ENCODE data around the gene COL6A3. TPM values are rescaled to one million over a fixed set of nuclear protein-coding genes. Genes with fewer than 3 reads are reported as not detected.

COL6A3 gene
- total RNA-seq, 2 experiments from 2014 or later, result 0.19 to 0.45 TPM

GRCh38 chr2:237403024-237403882 lies 10.7 kb downstream of the COL6A3 start:
- Mint-ChIP-seq H3K4me1 (no peaks in the 10 kb centered on the region), H3K9me3 (no peaks in the 10 kb centered on the region), H3K36me3 (no peaks in the 10 kb centered on the region), H3K27ac (no peak overlapping the region), H3K4me3 (no peak overlapping the region), H3K27me3 (peaks cover 2% of the 10 kb centered on the region)
- DNase-seq (no peak), ATAC-seq (ENCODE audit: low read depth) (no peak)
- POLR2A ChIA-PET, result no interaction called here

DNA sequence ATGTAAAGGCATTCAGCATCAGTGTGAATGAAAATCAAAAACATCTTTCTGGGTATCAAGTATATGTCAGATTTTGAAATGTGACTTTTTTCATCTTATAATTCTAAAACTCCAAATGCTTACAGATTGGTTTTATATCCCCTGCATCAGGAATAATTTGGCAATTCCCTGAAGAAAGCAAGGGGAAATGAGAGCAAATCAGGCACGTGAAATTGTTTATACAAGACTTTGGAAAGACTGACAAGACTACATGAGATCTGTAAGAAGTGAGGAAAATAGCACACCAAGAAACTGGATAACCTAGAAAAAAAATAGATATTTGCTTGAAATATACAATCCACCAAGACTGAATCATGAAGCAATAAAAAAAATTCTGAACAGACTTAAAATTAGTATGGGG lies 13.8 kb downstream of the COL6A3 start:
- Mint-ChIP-seq H3K9me3 (no peaks in the 10 kb centered on the region), H3K4me3 (no peak overlapping the region), H3K4me1 (no peaks in the 10 kb centered on the region), H3K27ac (no peak overlapping the region), H3K27me3 (no peaks in the 10 kb centered on the region), H3K36me3 (no peaks in the 10 kb centered on the region)
- DNase-seq (no peak), ATAC-seq (ENCODE audit: low read depth) (no peak)
- POLR2A ChIA-PET, result no interaction called here

DNA sequence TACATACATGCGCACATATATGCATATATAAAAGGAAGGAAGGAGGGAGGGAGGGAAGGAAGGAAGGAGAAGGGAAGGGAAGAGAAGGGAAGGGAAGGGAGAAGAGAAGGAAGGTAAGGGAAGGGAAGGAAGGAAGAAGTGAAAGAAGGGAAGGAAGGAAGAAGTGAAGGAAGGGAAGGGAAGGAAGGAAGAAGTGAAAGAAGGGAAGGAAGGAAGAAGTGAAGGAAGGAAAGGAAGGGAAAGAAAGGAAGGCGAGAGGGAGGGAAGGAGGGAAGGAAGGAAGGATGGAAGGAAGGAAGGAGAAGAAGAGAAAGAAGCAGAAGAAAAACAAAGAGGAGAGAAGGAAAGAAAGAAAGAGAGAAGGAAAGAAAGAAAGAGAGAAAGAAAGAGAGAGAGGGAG lies 16.9 kb downstream of the COL6A3 start:
- Mint-ChIP-seq H3K27me3 (peaks cover 2% of the 10 kb centered on the region), H3K36me3 (no peaks in the 10 kb centered on the region), H3K27ac (no peak overlapping the region), H3K4me3 (no peak overlapping the region), H3K9me3 (no peaks in the 10 kb centered on the region), H3K4me1 (no peaks in the 10 kb centered on the region)
- POLR2A ChIA-PET, result no interaction called here
- DNase-seq (no peak), ATAC-seq (ENCODE audit: low read depth) (no peak)

- no peaks in the 10 kb centered on the region for H3K9me3 Mint-ChIP-seq
- ATAC-seq (ENCODE audit: low read depth) (no peak), DNase-seq (no peak)
- no peaks in the 10 kb centered on the region for H3K4me1 Mint-ChIP-seq
- H3K36me3 Mint-ChIP-seq, result no peaks in the 10 kb centered on the region
- no peak overlapping the region for H3K4me3 Mint-ChIP-seq
- POLR2A ChIA-PET, result no interaction called here
- no peak overlapping the region for H3K27ac Mint-ChIP-seq
- H3K27me3 Mint-ChIP-seq, result peaks cover 2% of the 10 kb centered on the region
Observed at GRCh38 chr2:237393523-237393922, 20.4 kb downstream of the COL6A3 start.

GRCh38 chr2:237392186-237392585 lies 21.8 kb downstream of the COL6A3 start:
- Mint-ChIP-seq H3K9me3 (no peaks in the 10 kb centered on the region), H3K4me3 (no peak overlapping the region), H3K36me3 (no peaks in the 10 kb centered on the region), H3K4me1 (no peaks in the 10 kb centered on the region), H3K27ac (no peak overlapping the region), H3K27me3 (peaks cover 2% of the 10 kb centered on the region)
- ATAC-seq (ENCODE audit: low read depth) (no peak), DNase-seq (no peak)
- POLR2A ChIA-PET, result no interaction called here

GRCh38 chr2:237391140-237391539 lies 22.8 kb downstream of the COL6A3 start:
- no peaks in the 10 kb centered on the region for H3K36me3 Mint-ChIP-seq
- H3K27me3 Mint-ChIP-seq, result peaks cover 2% of the 10 kb centered on the region
- DNase-seq, result no peak
- POLR2A ChIA-PET, result no interaction called here
- H3K4me1 Mint-ChIP-seq, result no peaks in the 10 kb centered on the region
- ATAC-seq (ENCODE audit: low read depth), result no peak
- H3K4me3 Mint-ChIP-seq, result no peak overlapping the region
- no peak overlapping the region for H3K27ac Mint-ChIP-seq
- H3K9me3 Mint-ChIP-seq, result no peaks in the 10 kb centered on the region

GRCh38 chr2:237390235-237390634 lies 23.7 kb downstream of the COL6A3 start:
- POLR2A ChIA-PET, result no interaction called here
- no peak overlapping the region for H3K27ac Mint-ChIP-seq
- H3K4me3 Mint-ChIP-seq, result no peak overlapping the region
- ATAC-seq (ENCODE audit: low read depth) (no peak), DNase-seq (no peak)
- no peaks in the 10 kb centered on the region for H3K9me3 Mint-ChIP-seq
- H3K27me3 Mint-ChIP-seq, result peaks cover 2% of the 10 kb centered on the region
- H3K4me1 Mint-ChIP-seq, result no peaks in the 10 kb centered on the region
- no peaks in the 10 kb centered on the region for H3K36me3 Mint-ChIP-seq

DNA sequence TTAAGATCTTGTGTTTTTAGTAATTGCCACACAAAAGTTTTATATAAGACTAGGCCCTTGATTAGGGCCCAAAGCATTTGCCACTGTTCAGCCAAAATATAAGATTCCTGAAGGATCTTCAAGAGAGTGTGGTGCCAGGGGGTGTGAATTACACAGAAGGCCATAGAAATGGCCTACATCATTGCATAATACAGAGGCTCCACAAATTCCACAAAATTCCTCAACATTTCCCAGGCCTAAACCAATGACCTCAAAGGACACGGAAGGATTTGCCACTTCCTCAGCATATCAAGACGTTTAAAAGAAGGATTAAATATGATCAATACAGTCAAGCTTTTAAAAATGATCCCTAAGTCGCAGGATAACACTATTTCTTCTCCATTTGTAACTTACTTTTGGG lies 24.1 kb downstream of the COL6A3 start:
- Mint-ChIP-seq H3K4me1 (no peaks in the 10 kb centered on the region), H3K27me3 (peaks cover 2% of the 10 kb centered on the region), H3K9me3 (no peaks in the 10 kb centered on the region), H3K27ac (no peak overlapping the region), H3K36me3 (no peaks in the 10 kb centered on the region), H3K4me3 (no peak overlapping the region)
- DNase-seq, result no peak
- POLR2A ChIA-PET, result no interaction called here
- no peak for ATAC-seq (ENCODE audit: low read depth)

DNA sequence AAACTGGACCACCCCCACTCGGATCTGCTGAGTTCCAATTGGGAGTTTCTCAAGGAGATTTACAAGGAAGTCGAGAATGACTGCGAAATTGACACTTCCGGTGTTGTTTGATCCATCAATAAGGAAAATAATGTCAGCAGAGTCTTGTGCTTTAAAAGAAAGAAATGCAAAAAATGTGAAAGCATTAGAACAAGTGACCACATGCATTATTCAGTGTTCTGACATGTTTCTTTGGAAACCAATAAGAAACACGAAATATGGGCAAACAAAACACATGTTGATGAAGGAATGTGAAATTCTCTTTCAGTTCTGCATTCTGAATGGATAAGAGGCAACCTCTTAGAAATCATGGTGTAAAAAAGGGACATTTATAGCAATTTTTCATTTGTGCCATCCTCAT lies 25.9 kb downstream of the COL6A3 start:
- no peak for ATAC-seq (ENCODE audit: low read depth)
- H3K27me3 Mint-ChIP-seq, result peaks cover 2% of the 10 kb centered on the region
- H3K9me3 Mint-ChIP-seq, result no peaks in the 10 kb centered on the region
- no peak for DNase-seq
- no peak overlapping the region for H3K27ac Mint-ChIP-seq
- POLR2A ChIA-PET, result no interaction called here
- H3K36me3 Mint-ChIP-seq, result no peaks in the 10 kb centered on the region
- H3K4me3 Mint-ChIP-seq, result no peak overlapping the region
- no peaks in the 10 kb centered on the region for H3K4me1 Mint-ChIP-seq

GRCh38 chr2:237384672-237385020 lies 29.3 kb downstream of the COL6A3 start:
- POLR2A ChIA-PET, result no interaction called here
- no peaks in the 10 kb centered on the region for H3K27me3 Mint-ChIP-seq
- no peaks in the 10 kb centered on the region for H3K4me1 Mint-ChIP-seq
- DNase-seq (no peak), ATAC-seq (ENCODE audit: low read depth) (no peak)
- H3K4me3 Mint-ChIP-seq, result no peak overlapping the region
- no peak overlapping the region for H3K27ac Mint-ChIP-seq
- no peaks in the 10 kb centered on the region for H3K36me3 Mint-ChIP-seq
- H3K9me3 Mint-ChIP-seq, result no peaks in the 10 kb centered on the region

DNA sequence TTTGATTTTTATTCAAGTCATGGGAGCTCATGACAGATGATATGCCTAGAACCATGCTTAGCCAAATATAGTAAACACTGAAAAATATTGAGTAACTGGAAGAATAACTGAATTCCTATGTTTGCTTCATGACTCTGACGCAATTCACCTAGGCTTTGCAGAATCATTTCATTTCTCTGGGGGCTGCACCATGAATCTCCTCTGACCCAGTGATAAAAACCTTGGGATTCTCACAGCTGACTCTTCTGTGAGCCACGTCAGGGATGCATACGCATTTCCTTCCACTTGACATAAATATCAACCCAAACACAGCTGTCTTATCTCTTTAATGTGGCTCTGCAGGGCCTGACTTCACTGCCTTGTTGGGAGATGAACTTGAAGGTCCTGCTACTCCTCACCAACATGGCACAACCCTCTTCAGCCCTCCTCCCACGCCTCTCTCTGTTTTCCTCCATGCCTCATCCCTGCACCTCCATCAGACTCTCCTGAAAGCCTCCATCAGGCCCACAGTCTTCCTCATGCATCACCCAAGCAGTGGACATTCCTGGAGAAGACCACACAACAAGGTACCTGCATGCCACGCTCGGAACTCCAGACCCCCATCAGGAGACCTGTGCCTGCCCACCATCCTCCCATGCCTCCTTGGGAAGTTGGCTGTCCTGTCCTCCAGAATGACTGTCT lies 29.8 kb downstream of the COL6A3 start:
- Mint-ChIP-seq H3K4me3 (no peak overlapping the region), H3K27me3 (no peaks in the 10 kb centered on the region), H3K9me3 (no peaks in the 10 kb centered on the region), H3K36me3 (no peaks in the 10 kb centered on the region), H3K27ac (no peak overlapping the region), H3K4me1 (no peaks in the 10 kb centered on the region)
- no peak for ATAC-seq (ENCODE audit: low read depth)
- no peak for DNase-seq
- POLR2A ChIA-PET, result no interaction called here

- DNase-seq (no peak), ATAC-seq (ENCODE audit: low read depth) (no peak)
- Mint-ChIP-seq H3K36me3 (no peaks in the 10 kb centered on the region), H3K27ac (no peak overlapping the region), H3K9me3 (no peaks in the 10 kb centered on the region), H3K4me3 (no peak overlapping the region), H3K27me3 (no peaks in the 10 kb centered on the region), H3K4me1 (no peaks in the 10 kb centered on the region)
- POLR2A ChIA-PET, result no interaction called here
Observed at GRCh38 chr2:237380768-237381167, 33.2 kb downstream of the COL6A3 start.

DNA sequence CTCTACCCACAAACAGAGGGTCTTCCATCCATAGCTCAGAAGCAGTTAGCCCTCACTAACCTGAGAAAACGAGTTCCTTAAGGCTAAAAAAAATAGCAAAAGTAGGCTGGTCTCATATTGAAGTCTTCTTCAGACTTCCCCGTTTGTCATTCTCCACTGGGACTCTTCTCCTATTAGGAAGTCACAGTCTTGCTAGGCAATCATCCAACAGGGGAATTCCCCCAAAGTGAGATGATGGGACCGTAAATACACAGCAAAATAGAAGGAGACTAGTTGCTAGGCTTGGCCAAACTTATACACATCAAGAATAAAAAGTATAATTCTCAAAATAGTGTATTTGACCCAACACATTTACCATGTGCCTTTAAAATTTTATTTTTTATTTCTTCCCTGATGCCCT lies 34.3 kb downstream of the COL6A3 start:
- Mint-ChIP-seq H3K9me3 (no peaks in the 10 kb centered on the region), H3K27ac (no peak overlapping the region), H3K36me3 (no peaks in the 10 kb centered on the region), H3K4me1 (no peaks in the 10 kb centered on the region), H3K4me3 (no peak overlapping the region), H3K27me3 (no peaks in the 10 kb centered on the region)
- DNase-seq (no peak), ATAC-seq (ENCODE audit: low read depth) (no peak)
- POLR2A ChIA-PET, result no interaction called here

GRCh38 chr2:237378650-237379049 lies 35.3 kb downstream of the COL6A3 start:
- H3K4me3 Mint-ChIP-seq, result no peak overlapping the region
- DNase-seq (no peak), ATAC-seq (ENCODE audit: low read depth) (no peak)
- no peaks in the 10 kb centered on the region for H3K4me1 Mint-ChIP-seq
- POLR2A ChIA-PET, result no interaction called here
- H3K27me3 Mint-ChIP-seq, result no peaks in the 10 kb centered on the region
- H3K9me3 Mint-ChIP-seq, result no peaks in the 10 kb centered on the region
- no peak overlapping the region for H3K27ac Mint-ChIP-seq
- H3K36me3 Mint-ChIP-seq, result no peaks in the 10 kb centered on the region
